Inferior parietal cortex (tissue), 1 donor: ENCODE data around the gene TRIM72.
"Not testable (repeated sequence)": the region's sequence is repeated elsewhere in the genome, so short reads cannot be mapped to it uniquely, and the experiment has no call there.

Experiments
- DNase-seq: peaks from one replicate; pipeline ENCODE4 v3.0.0-alpha.2; 2016; ENCODE audit errors: extremely low spot score

TRIM72 gene

GRCh38 chr16:31190818-31191444 lies 23.0 kb upstream of the TRIM72 start:
- DNase-seq = no peak

- no peak for DNase-seq
Measured at GRCh38 chr16:31191697-31192428, 22.1 kb upstream of the TRIM72 start.

- no peak for DNase-seq
Measured at GRCh38 chr16:31192856-31193642, 20.9 kb upstream of the TRIM72 start.

- DNase-seq = no peak
Measured at GRCh38 chr16:31193874-31194273, 20.0 kb upstream of the TRIM72 start.

GRCh38 chr16:31194898-31195297 lies 19.0 kb upstream of the TRIM72 start:
- DNase-seq = no peak

GRCh38 chr16:31195861-31196260 lies 18.1 kb upstream of the TRIM72 start:
- DNase-seq = not testable (repeated sequence)

- DNase-seq = no peak
Measured at GRCh38 chr16:31196324-31197088, 17.4 kb upstream of the TRIM72 start.

GRCh38 chr16:31198207-31198882 lies 15.6 kb upstream of the TRIM72 start:
- no peak for DNase-seq

GRCh38 chr16:31199430-31200041 lies 14.4 kb upstream of the TRIM72 start:
- DNase-seq = no peak

GRCh38 chr16:31200111-31200510 lies 13.8 kb upstream of the TRIM72 start:
- not testable (repeated sequence) for DNase-seq

GRCh38 chr16:31200821-31201568 lies 12.9 kb upstream of the TRIM72 start:
- DNase-seq = no peak

GRCh38 chr16:31201582-31202413 lies 12.1 kb upstream of the TRIM72 start:
- no peak for DNase-seq

- DNase-seq = no peak
Measured at GRCh38 chr16:31202414-31203375, 11.2 kb upstream of the TRIM72 start, which contains the start of gene PYCARD. Gene PYCARD (minus strand): TSS chr16:31202760. CDS start chr16:31202690, 70 bp downstream.

- DNase-seq = no peak
Measured at GRCh38 chr16:31204871-31205666, 8.8 kb upstream of the TRIM72 start.

- no peak for DNase-seq
Measured at GRCh38 chr16:31206776-31207175, 7.1 kb upstream of the TRIM72 start.

- DNase-seq = no peak
Measured at GRCh38 chr16:31213342-31213741, 577 bp upstream of the TRIM72 start.

- no peak for DNase-seq
Measured at GRCh38 chr16:31214708-31215286, 878 bp downstream of the TRIM72 start.
